Daoy (cell line): Measurements from ENCODE around the gene ADAMTS6. TPM values are rescaled to one million over a fixed set of nuclear protein-coding genes. Genes with fewer than 3 reads are reported as not detected.
"Not testable (repeated sequence)": the region's sequence is repeated elsewhere in the genome, so short reads cannot be mapped to it uniquely, and the experiment has no call there.

ENCODE experiments used
- DNase-seq: peaks from one replicate; pipeline ENCODE4 v3.0.0-alpha.2; 2015; ENCODE audit warnings: low read depth
- total RNA-seq: library from RNA; depleted of rRNA; stranded (reverse); fragments of >200 nt; shearing (Covaris generic); gene quantifications from 2 replicates; pipeline ENCODE4 v1.2.3, GENCODE V29; 2014; rRNA removed

The ADAMTS6 gene
- total RNA-seq = 14.2 and 20.8 TPM in 2 replicates

- peak; percentile 95 for DNase-seq
These were observed at the start of gene ADAMTS6 for GRCh38 chr5:65481635-65482295. TSS of gene ADAMTS6 (minus strand) at chr5:65481920. CDS start at chr5:65473673, 8,247 bp downstream.

- DNase-seq = no peak
These were observed 49.2 kb upstream of the ADAMTS6 start for GRCh38 chr5:65530904-65531303.

GRCh38 chr5:65525726-65526125 is 44.0 kb upstream of the ADAMTS6 start:
- no peak for DNase-seq

GRCh38 chr5:65512170-65512937 is 30.6 kb upstream of the ADAMTS6 start:
- DNase-seq = no peak

GRCh38 chr5:65508978-65509377 is 27.3 kb upstream of the ADAMTS6 start:
- DNase-seq = no peak

GRCh38 chr5:65506961-65507360 is 25.2 kb upstream of the ADAMTS6 start:
- DNase-seq = peak; percentile 16

- DNase-seq = no peak
These were observed 7.4 kb upstream of the ADAMTS6 start for GRCh38 chr5:65489119-65489518.

GRCh38 chr5:65488038-65488687 is 6.4 kb upstream of the ADAMTS6 start:
- DNase-seq = not testable (repeated sequence)

GRCh38 chr5:65486803-65487202 is 5.1 kb upstream of the ADAMTS6 start:
- not testable (repeated sequence) for DNase-seq

GRCh38 chr5:65485405-65485804 is 3.7 kb upstream of the ADAMTS6 start:
- DNase-seq = no peak

GRCh38 chr5:65483546-65484346 is 2.0 kb upstream of the ADAMTS6 start:
- peak; percentile 43 for DNase-seq

- peak; percentile 71 for DNase-seq
These were observed 1.2 kb upstream of the ADAMTS6 start for GRCh38 chr5:65482736-65483545.

- no peak for DNase-seq
These were observed 596 bp upstream of the ADAMTS6 start for GRCh38 chr5:65482296-65482735.

- peak; percentile 11 for DNase-seq
These were observed 544 bp downstream of the ADAMTS6 start for GRCh38 chr5:65481171-65481581.

- peak; percentile 88 for DNase-seq
These were observed 1.3 kb downstream of the ADAMTS6 start for GRCh38 chr5:65480306-65480865.

GRCh38 chr5:65479527-65479926 is 2.2 kb downstream of the ADAMTS6 start:
- no peak for DNase-seq

- no peak for DNase-seq
These were observed 3.4 kb downstream of the ADAMTS6 start for GRCh38 chr5:65478336-65478735.

GRCh38 chr5:65475895-65476294 is 5.8 kb downstream of the ADAMTS6 start:
- no peak for DNase-seq

GRCh38 chr5:65475336-65475735 is 6.4 kb downstream of the ADAMTS6 start:
- no peak for DNase-seq

- DNase-seq = no peak
These were observed 7.5 kb downstream of the ADAMTS6 start for GRCh38 chr5:65474130-65474711.
